Stomach smooth muscle (tissue), 2 donors: ENCODE measurements around the gene MTMR2.

Source experiments
- H3K27ac ChIP-seq: one replicate; pipeline ENCODE4 v1.7.0; 2013; ENCODE audit warnings: mild to moderate bottlenecking, low read length, inconsistent platforms
- H3K27me3 ChIP-seq, 2 donors: one replicate each; pipeline ENCODE4 v1.7.0; 2013; ENCODE audit warnings: low read length in 2 of 2; ENCODE audit not compliant: insufficient read depth in 2 of 2, control insufficient read depth in 1 of 2
- H3K36me3 ChIP-seq, 2 donors: one replicate each; pipeline ENCODE4 v1.7.0; 2013; ENCODE audit warnings: low read length in 2 of 2; ENCODE audit not compliant: control insufficient read depth in 2 of 2, insufficient read depth in 2 of 2
- H3K4me1 ChIP-seq: one replicate; pipeline ENCODE4 v1.7.0; 2013; ENCODE audit warnings: low read length; ENCODE audit not compliant: control insufficient read depth, insufficient read depth
- H3K4me3 ChIP-seq, 2 donors: one replicate each; pipeline ENCODE4 v1.7.0; 2013; ENCODE audit warnings: low read length in 2 of 2
- H3K9ac ChIP-seq, 2 donors: one replicate each; pipeline ENCODE4 v1.7.0; 2013; ENCODE audit warnings: low read length in 2 of 2, mild to moderate bottlenecking in 1 of 2
- H3K9me3 ChIP-seq, 2 donors: one replicate each; pipeline ENCODE4 v1.7.0; 2013; ENCODE audit warnings: low read length in 2 of 2; ENCODE audit not compliant: control insufficient read depth in 2 of 2
- donor health status: healthy.
- donor health status: Pancreatic carcinoma.

Gene MTMR2

DNA sequence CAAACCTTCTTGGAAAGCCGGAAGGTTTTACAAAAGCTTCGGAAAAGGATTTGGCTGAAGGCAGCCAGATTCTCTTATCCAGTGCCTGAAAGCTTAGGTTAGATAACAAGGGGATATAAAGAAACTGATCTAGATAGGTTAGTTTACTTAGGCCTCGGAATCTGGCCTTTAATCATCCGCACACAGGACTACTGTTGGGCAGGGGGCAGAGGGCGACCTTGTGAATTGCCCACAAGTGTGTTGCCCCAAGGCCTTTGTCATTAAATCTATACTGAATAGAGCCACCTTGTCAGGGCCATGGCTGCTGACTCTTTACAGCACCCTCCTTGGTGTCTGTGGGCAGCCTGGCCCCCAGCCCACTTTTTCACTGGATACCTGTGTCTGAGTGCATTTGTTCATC is 9.7 kb upstream of the MTMR2 start:
- Histone ChIP-seq H3K27ac (no peak overlapping the region), H3K4me1 (no peaks in the 10 kb centered on the region), H3K27me3 (no peaks in the 10 kb centered on the region), H3K9ac (no peak overlapping the region), H3K9me3 (peaks cover 0 to 2% of the 10 kb centered on the region in 2 donors), H3K4me3 (no peak overlapping the region), H3K36me3 (no peaks in the 10 kb centered on the region)

DNA sequence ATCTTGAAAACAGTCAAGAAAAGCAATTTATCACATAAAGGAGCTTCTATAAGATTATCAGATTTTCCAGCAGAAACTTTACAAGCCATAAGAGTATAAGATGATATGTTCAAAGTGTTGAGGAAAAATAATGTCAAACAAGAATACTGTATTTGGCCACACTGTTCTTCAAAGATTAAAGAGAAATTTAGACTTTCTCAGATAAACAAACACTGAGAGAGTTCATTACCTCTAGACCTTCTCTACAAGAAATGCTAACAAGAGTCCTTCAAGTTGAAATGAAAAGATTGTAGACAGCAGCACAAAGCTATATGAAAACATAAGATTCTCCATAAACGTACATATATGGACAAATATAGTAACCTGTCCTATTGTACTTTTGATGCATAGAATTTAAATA is 8.0 kb upstream of the MTMR2 start:
- Histone ChIP-seq H3K4me1 (no peaks in the 10 kb centered on the region), H3K27me3 (no peaks in the 10 kb centered on the region)

GRCh38 chr11:95930948-95931347 is 7.0 kb upstream of the MTMR2 start:
- H3K27ac ChIP-seq: no peak overlapping the region
- no peaks in the 10 kb centered on the region for H3K27me3 ChIP-seq
- no peak overlapping the region for H3K9ac ChIP-seq
- H3K4me3 ChIP-seq: no peak overlapping the region
- no peaks in the 10 kb centered on the region for H3K9me3 ChIP-seq
- no peaks in the 10 kb centered on the region for H3K4me1 ChIP-seq
- H3K36me3 ChIP-seq: no peaks in the 10 kb centered on the region

More for the DNA sequence above, 8.0 kb upstream of the MTMR2 start:
- H3K27ac ChIP-seq: no peak overlapping the region
- no peak overlapping the region for H3K9ac ChIP-seq
- H3K36me3 ChIP-seq: no peaks in the 10 kb centered on the region
- H3K9me3 ChIP-seq: peaks cover 0 to 2% of the 10 kb centered on the region in 2 donors
- H3K4me3 ChIP-seq: no peak overlapping the region

GRCh38 chr11:95926726-95927125 is 2.8 kb upstream of the MTMR2 start:
- H3K4me3 ChIP-seq: no peak overlapping the region
- no peaks in the 10 kb centered on the region for H3K27me3 ChIP-seq
- no peak overlapping the region for H3K9ac ChIP-seq
- H3K4me1 ChIP-seq: no peaks in the 10 kb centered on the region
- no peaks in the 10 kb centered on the region for H3K36me3 ChIP-seq
- H3K9me3 ChIP-seq: no peaks in the 10 kb centered on the region
- H3K27ac ChIP-seq: no peak overlapping the region

- no peaks in the 10 kb centered on the region for H3K4me1 ChIP-seq
- H3K36me3 ChIP-seq: no peaks in the 10 kb centered on the region
- peak overlapping the region; percentile 10 to 89 for H3K4me3 ChIP-seq
- no peaks in the 10 kb centered on the region for H3K9me3 ChIP-seq
- H3K27ac ChIP-seq: no peak overlapping the region
- H3K27me3 ChIP-seq: no peaks in the 10 kb centered on the region
- no peak overlapping the region for H3K9ac ChIP-seq
Observed at GRCh38 chr11:95925011-95925410, 1.1 kb upstream of the MTMR2 start.

DNA sequence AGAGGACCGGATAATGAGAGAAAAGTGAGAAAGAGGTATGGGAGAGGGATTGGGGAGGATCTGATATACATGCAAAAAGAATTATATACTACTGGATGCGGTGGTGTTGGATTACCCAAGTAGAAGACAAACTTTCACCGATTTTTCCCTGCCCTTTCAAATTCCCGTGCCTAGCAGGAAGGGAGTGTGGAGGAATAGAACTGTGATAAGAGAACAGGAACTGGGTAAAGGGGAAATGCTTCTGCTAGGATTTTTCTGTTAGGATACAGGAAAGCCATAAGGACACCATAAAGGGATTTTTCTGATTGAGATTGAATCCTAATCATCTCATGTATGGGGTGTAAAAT is 480 bp upstream of the MTMR2 start:
- Histone ChIP-seq H3K4me1 (no peaks in the 10 kb centered on the region), H3K27ac (peak overlapping the region; percentile 87), H3K27me3 (no peaks in the 10 kb centered on the region), H3K9me3 (no peaks in the 10 kb centered on the region), H3K9ac (peak overlapping the region; percentile 90 to 99), H3K4me3 (peak overlapping the region; percentile 89 to 90), H3K36me3 (no peaks in the 10 kb centered on the region)

DNA sequence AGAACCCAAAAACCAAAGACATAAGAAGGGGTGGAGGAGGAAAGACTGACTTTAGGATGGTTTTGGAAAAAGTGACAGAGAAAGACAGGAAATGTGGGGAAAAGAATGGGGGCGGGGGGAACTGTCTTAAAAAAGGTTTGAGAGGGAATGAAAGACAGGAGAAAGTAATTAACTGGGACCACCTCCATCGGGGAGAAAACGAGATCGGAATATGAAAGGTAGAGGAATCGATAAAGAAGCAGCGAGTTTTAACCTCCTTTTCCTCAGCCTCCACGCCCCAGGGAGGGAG is 524 bp downstream of the MTMR2 start:
- H3K27me3 ChIP-seq: no peaks in the 10 kb centered on the region
- no peaks in the 10 kb centered on the region for H3K4me1 ChIP-seq
- H3K4me3 ChIP-seq: peak overlapping the region; percentile 89 to 90
- H3K36me3 ChIP-seq: no peaks in the 10 kb centered on the region
- peak overlapping the region; percentile 90 to 99 for H3K9ac ChIP-seq
- peak overlapping the region; percentile 87 for H3K27ac ChIP-seq
- H3K9me3 ChIP-seq: no peaks in the 10 kb centered on the region

GRCh38 chr11:95922536-95923438 is 1.1 kb downstream of the MTMR2 start:
- H3K9me3 ChIP-seq: no peaks in the 10 kb centered on the region

DNA sequence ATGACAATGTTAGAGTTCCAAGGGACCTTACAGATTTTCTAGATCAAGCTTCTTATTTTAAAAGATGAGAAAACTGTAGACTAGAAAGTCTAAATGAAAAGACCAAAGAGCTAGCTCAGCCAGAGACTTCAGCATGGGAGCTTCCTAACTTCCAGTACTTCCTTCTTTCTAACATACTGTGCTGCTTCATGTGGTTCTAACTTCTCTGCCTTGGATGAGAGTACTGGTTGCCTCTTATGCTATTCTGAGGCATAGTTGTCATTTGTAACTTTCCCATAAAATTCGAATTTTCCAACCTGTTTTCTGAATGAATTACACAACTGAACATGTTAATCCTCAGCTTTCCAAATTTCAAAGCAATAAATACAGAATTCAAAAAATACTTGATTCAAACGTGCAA is 1.8 kb downstream of the MTMR2 start:
- Histone ChIP-seq H3K27me3 (no peaks in the 10 kb centered on the region), H3K4me3 (no peak overlapping the region), H3K36me3 (no peaks in the 10 kb centered on the region), H3K4me1 (no peaks in the 10 kb centered on the region), H3K9ac (no peak overlapping the region), H3K27ac (no peak overlapping the region), H3K9me3 (no peaks in the 10 kb centered on the region)

More at GRCh38 chr11:95922536-95923438, 1.1 kb downstream of the MTMR2 start:
- H3K27ac ChIP-seq: peak overlapping the region; percentile 87
- H3K36me3 ChIP-seq: no peaks in the 10 kb centered on the region
- H3K4me3 ChIP-seq: peak overlapping the region; percentile 89 to 90
- H3K27me3 ChIP-seq: no peaks in the 10 kb centered on the region
- no peaks in the 10 kb centered on the region for H3K4me1 ChIP-seq
- peak overlapping the region; percentile 90 to 99 for H3K9ac ChIP-seq

DNA sequence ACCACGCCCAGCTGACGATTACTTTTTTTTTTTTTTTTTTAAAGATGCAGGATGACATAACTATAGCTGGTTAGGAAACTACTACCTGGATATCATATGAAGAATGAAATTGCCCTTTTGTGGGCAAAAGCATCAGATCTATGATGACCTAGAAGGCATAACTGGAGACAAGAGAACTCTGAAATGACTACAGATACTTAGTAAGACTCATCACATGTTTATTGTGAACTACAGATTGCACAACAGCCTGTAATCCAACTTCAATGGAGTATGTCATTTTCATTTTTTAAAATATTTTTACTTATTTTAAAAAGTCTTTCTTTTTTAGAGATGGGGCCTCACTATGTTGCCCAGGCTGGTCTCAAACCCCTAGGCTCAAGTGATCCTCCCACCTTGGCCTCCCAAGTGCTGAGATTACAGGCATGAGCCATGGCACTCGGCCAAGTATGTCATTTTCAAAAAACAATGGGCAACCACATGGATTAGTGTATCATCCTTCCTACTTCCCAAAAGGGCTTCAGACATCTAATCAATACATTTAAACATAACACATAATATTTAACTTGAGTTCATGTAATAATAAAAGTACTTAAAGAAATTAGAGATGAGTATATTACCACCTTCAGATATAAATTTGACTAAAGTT is 3.3 kb downstream of the MTMR2 start:
- Histone ChIP-seq H3K36me3 (no peaks in the 10 kb centered on the region), H3K4me1 (no peaks in the 10 kb centered on the region), H3K9ac (no peak overlapping the region), H3K9me3 (no peaks in the 10 kb centered on the region), H3K4me3 (no peak overlapping the region), H3K27ac (no peak overlapping the region), H3K27me3 (no peaks in the 10 kb centered on the region)

DNA sequence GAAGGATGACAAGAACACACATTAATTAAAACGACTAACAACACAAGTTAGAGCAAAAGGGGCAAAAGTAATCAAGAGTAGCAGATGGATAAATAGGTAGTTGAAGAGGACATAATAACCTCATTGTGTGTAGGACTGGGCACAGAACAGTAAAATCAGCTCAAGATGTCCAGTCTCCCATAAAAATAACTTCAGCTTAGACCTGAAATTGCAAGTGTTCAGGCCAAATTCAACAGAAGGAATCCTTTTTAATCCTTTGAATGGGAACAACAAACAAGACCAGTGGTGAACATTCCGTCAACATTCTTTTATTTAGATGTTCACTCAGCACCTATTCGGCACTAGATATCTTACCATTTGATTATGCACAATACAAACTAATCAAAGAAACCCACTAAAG is 4.4 kb downstream of the MTMR2 start:
- H3K9ac ChIP-seq: no peak overlapping the region
- H3K27ac ChIP-seq: no peak overlapping the region
- no peaks in the 10 kb centered on the region for H3K36me3 ChIP-seq
- H3K4me1 ChIP-seq: no peaks in the 10 kb centered on the region
- H3K4me3 ChIP-seq: no peak overlapping the region
- H3K9me3 ChIP-seq: no peaks in the 10 kb centered on the region
- no peaks in the 10 kb centered on the region for H3K27me3 ChIP-seq
